Measurements from ENCODE around the gene GP1BB.

Gene GP1BB

DNA sequence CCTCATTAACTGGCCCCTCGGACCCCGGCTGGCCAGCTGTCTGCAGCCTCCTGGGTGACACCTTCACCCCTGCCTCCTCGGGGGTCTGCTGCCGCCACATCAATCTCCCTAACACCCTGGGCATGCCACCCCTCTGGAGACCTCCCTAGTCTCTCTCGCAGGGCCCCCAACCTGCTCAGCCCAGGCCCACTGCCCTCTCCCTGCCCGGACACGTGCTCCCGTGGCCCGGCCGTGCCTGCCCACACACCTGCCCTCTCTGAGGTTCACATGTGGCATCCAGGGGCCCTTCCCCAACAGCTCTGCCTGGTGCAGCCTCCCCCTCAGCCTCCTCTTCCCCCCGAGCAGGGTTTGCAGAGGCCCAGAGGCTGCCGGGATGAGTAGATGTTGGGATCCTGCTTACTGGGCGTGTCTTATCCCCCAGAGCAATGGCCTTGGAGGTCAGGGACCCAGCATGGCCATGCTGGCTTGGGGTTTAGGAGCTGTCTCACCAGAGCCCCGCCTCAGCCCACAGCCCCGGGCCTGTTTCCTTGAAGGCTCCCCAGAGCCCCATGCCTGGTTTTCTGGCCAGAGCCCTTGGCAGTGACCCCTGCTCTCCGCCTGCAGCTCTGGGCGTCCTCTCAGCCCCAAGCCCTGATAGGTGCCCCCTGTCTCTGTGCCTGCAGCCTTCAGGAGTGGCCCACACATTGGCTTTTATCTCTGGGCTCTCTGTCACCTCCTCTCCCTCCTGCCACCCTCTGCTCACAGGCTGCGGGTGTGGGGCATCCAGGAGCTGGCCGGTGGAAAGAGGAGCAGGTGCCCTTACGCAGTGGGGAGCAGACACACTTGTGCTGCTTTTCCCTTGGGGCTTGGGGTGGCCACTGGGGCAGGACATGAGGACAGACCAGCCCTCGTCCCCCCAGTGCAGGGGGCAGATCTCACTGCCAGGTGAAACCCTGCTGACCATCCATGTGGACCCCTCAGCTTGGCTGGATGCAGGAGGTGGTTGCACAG is 34.7 kb upstream of the GP1BB start:
- no peak overlapping the region for H3K4me3 ChIP-seq (replicated peaks in 1 of 2; ENCODE audit: low read depth in 2 of 2, low read length in 2 of 2)
- DNase-seq (ENCODE audit: low read depth in 2 of 2), result no peak
- TF ChIP-seq, protein P1, sequence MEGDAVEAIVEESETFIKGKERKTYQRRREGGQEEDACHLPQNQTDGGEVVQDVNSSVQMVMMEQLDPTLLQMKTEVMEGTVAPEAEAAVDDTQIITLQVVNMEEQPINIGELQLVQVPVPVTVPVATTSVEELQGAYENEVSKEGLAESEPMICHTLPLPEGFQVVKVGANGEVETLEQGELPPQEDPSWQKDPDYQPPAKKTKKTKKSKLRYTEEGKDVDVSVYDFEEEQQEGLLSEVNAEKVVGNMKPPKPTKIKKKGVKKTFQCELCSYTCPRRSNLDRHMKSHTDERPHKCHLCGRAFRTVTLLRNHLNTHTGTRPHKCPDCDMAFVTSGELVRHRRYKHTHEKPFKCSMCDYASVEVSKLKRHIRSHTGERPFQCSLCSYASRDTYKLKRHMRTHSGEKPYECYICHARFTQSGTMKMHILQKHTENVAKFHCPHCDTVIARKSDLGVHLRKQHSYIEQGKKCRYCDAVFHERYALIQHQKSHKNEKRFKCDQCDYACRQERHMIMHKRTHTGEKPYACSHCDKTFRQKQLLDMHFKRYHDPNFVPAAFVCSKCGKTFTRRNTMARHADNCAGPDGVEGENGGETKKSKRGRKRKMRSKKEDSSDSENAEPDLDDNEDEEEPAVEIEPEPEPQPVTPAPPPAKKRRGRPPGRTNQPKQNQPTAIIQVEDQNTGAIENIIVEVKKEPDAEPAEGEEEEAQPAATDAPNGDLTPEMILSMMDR (IDR thresholded peaks at IDR 0.05; ENCODE audit: low read depth, low read length), result no peak

DNA sequence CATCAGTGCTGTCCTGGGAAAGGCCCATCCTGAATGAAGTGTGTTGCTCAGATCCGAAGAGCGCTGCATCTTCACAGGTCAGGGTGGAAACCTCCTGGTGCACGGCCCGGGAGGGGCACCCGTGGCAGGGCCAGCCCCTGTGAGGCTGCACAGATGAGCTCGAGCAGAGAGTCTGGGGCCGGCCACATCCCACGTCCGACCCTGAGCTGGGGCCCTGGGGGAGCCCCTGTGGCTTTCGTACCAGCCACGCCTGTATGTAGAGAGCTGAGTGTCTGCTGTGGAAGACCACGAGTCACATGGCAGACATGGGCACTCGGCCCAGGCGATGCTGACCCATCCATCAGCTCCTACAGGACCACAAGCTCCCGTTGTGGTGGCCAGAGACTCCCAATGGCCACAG is 33.9 kb upstream of the GP1BB start:
- H3K4me3 ChIP-seq (replicated peaks in 1 of 2; ENCODE audit: low read depth in 2 of 2, low read length in 2 of 2), result no peak overlapping the region
- TF ChIP-seq, protein P1 (IDR thresholded peaks at IDR 0.05; ENCODE audit: low read depth, low read length), result no peak
- DNase-seq (ENCODE audit: low read depth in 2 of 2), result no peak

DNA sequence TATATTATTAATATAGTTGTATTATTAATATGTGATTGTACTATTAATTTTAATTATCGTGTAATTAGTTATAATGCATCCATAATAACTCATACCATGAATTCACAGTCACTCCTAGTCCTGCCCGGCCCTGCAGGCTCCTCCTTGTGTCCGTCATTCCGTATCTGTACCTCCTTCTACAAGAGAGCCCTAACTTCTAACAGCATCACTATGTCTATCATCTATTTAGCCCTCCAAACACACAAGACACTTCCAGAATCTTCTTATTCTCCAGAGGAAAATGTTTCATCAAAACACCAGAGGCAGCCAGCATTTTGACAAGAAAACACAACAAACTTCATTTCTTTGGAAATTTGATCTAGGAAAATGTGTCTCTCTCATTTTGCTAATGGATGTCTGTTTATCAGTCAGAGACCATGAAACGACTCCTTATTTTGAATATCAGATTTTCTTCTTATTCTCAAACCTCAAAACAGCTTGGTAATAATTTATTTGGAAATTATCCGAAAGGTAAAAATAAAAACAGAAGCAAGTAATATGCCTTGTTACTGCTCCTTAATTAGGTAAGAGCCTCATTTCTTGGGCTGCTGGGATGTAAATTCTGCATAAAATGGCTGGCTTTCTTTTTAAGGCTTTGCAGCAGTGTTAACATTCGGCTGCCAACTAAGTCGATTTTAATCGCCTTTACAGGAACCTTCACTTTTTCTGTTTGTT is 32.2 kb upstream of the GP1BB start:
- peak overlapping the region; percentile 7 to 8 for H3K4me3 ChIP-seq (replicated peaks in 1 of 2; ENCODE audit: low read depth in 2 of 2, low read length in 2 of 2)
- TF ChIP-seq, protein P1 (IDR thresholded peaks at IDR 0.05; ENCODE audit: low read depth, low read length), result no peak
- DNase-seq (ENCODE audit: low read depth in 2 of 2), result no peak

DNA sequence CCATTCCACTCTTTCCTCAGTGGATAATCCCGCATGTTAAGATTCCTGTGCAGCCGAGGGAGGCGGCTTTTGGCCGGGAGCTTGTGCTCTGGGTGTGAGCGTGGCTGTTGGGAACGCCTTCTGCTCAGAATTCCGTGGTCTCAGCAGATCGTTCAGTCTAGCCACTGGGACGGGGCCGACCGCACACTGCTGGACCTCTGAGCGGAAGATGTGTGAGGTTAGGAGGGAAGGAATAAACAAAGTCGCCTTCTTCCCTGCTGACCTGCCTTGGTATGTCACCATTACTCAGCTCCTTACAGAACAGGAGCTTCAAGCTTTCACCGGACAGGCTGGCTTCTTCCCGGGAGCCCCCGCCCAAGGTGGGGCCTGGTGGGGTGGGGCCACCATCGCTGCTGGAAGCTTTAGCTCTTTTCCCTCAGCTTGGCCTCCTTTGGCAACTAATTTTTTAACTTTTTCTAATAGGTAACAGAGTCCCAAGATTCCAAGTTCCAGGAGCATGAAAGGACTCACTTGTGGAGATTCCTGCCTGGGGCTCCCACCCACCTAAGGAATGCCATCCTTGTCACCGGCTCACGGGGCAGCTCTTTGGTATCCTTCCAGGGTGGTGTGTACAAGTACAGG is 31.5 kb upstream of the GP1BB start:
- TF ChIP-seq, protein P1 (IDR thresholded peaks at IDR 0.05; ENCODE audit: low read depth, low read length), result no peak
- H3K4me3 ChIP-seq (replicated peaks in 1 of 2; ENCODE audit: low read depth in 2 of 2, low read length in 2 of 2), result peak overlapping the region; percentile 7 to 8
- peak; percentile 37 to 76 for DNase-seq (ENCODE audit: low read depth in 2 of 2)

DNA sequence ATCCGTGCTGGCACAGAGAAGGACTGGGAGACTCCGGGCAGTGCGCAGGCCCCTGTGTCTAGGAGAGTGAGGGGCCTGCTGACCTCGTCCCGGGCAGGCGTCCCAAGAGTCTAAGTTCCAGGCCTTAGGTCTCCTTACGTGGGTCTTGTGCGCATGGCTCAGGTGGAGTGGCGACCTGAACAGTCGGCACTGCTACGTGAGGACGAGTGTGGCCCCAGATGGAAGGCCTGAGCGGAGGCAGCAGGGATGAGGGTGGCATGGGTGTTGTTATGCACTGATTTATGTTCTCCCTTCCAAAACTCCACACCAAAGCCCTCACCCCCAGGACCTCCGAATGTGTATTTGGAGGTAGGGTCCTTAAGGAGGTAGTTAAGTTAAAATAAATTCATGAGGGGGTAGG is 29.8 kb upstream of the GP1BB start:
- H3K4me3 ChIP-seq (replicated peaks in 1 of 2; ENCODE audit: low read depth in 2 of 2, low read length in 2 of 2), result no peak overlapping the region

More for the DNA sequence above, 29.8 kb upstream of the GP1BB start:
- DNase-seq (ENCODE audit: low read depth in 2 of 2), result no peak
- TF ChIP-seq, protein P1 (IDR thresholded peaks at IDR 0.05; ENCODE audit: low read depth, low read length), result no peak
